SK-N-SH (cell line): ENCODE measurements around the gene JAG1. TPM values are rescaled to one million over a fixed set of nuclear protein-coding genes. Genes with fewer than 3 reads are reported as not detected.

Experiments
- CTCF ChIA-PET: fragments of 300-600, 350-600 bp; formaldehyde crosslinking; extraction: SDS; loops from one replicate; lab custom pipeline; 2021; lab: Yijun Ruan, JAX
- POLR2A ChIA-PET: fragments of 350-600 bp; sonication (Branson Sonifier 250); formaldehyde crosslinking; extraction: SDS; loops from one replicate; lab custom pipeline; 2020; ENCODE audit warnings: antibody characterized with exemption, inconsistent platforms; lab: Yijun Ruan, JAX
- DNase-seq: peaks from one replicate; pipeline ENCODE4 v3.0.0; 2012
- H2AFZ ChIP-seq: fragments of 200-600 bp; sonication (generic); 2 replicates; pipeline ENCODE4 v1.8.1; 2016; ENCODE audit warnings: antibody characterized with exemption, mild to moderate bottlenecking, low read depth
- H3F3A ChIP-seq: fragments of 200-600 bp; sonication (generic); replicated peaks from 2 replicates; pipeline ENCODE3; 2016; ENCODE audit warnings: antibody characterized with exemption, mild to moderate bottlenecking; ENCODE audit not compliant: insufficient read depth
- H3K27ac ChIP-seq, 2 experiments: fragments of 200-500 bp in 1 of 2; fragments of 200-600 bp in 1 of 2; sonication (Bioruptor generic) in 1 of 2; sonication (generic), shearing (Covaris generic) in 1 of 2; 2 replicates each; pipeline versions ENCODE4 v1.5.1 to v1.6.1; 2014 to 2016; ENCODE audit warnings: low read depth in 2 of 2, inconsistent platforms in 1 of 2, low read length in 1 of 2, mild to moderate bottlenecking in 1 of 2, mixed read lengths in 1 of 2
- H3K27me3 ChIP-seq: fragments of 200-600 bp; sonication (generic), shearing (Covaris generic); 2 replicates; pipeline ENCODE4 v1.6.1; 2016; ENCODE audit warnings: mixed run types; ENCODE audit not compliant: insufficient read depth
- H3K36me3 ChIP-seq, 2 experiments: fragments of 200-500 bp in 1 of 2; fragments of 200-600 bp in 1 of 2; sonication (Bioruptor generic) in 1 of 2; sonication (generic) in 1 of 2; replicated peaks in 1 of 2; 2 replicates each; pipeline versions ENCODE3 to v1.5.1; 2014 to 2016; ENCODE audit warnings: low read length in 1 of 2, mild to moderate bottlenecking in 1 of 2; ENCODE audit not compliant: insufficient read depth in 2 of 2, control insufficient read depth in 1 of 2
- H3K4me1 ChIP-seq, 2 experiments: fragments of 200-500 bp in 1 of 2; fragments of 200-600 bp in 1 of 2; sonication (Bioruptor generic) in 1 of 2; sonication (generic), shearing (Covaris generic) in 1 of 2; 2 replicates each; pipeline versions ENCODE4 v1.5.1 to v1.6.1; 2014 to 2016; ENCODE audit warnings: low read depth in 1 of 2, low read length in 1 of 2, mixed run types in 1 of 2; ENCODE audit not compliant: insufficient read depth in 2 of 2, control insufficient read depth in 1 of 2
- H3K4me2 ChIP-seq: fragments of 200-600 bp; sonication (generic), shearing (Covaris generic); 2 replicates; pipeline ENCODE4 v1.6.1; 2017; ENCODE audit warnings: mixed run types
- H3K4me3 ChIP-seq, 2 experiments: fragments of 200-500 bp in 1 of 2; fragments of 200-600 bp in 1 of 2; sonication (Bioruptor generic) in 1 of 2; sonication (generic), shearing (Covaris generic) in 1 of 2; 2 replicates each; pipeline versions ENCODE4 v1.5.1 to v1.8.1; 2014 to 2016; ENCODE audit warnings: low read depth in 2 of 2, inconsistent platforms in 1 of 2, low read length in 1 of 2, mild to moderate bottlenecking in 1 of 2, mixed read lengths in 1 of 2, moderate library complexity in 1 of 2
- H3K79me2 ChIP-seq: fragments of 200-600 bp; sonication (generic); 2 replicates; pipeline ENCODE4 v1.8.1; 2017; ENCODE audit warnings: mild to moderate bottlenecking; ENCODE audit not compliant: insufficient read depth
- H3K9ac ChIP-seq: fragments of 200-600 bp; sonication (generic); 2 replicates; pipeline ENCODE4 v1.6.1; 2017; ENCODE audit warnings: mixed run types
- H3K9me2 ChIP-seq: fragments of 200-600 bp; sonication (generic); 2 replicates; pipeline ENCODE4 v1.6.1; 2017; ENCODE audit warnings: mixed run types
- H3K9me3 ChIP-seq: fragments of 200-600 bp; sonication (generic); 2 replicates; pipeline ENCODE4 v1.6.1; 2017; ENCODE audit warnings: mixed run types, mild to moderate bottlenecking, moderate library complexity
- H4K20me1 ChIP-seq: fragments of 200-600 bp; sonication (generic); 2 replicates; pipeline ENCODE4 v1.6.1; 2017; ENCODE audit warnings: mild to moderate bottlenecking, mixed run types; ENCODE audit not compliant: insufficient read depth
- CHD2 ChIP-seq: fragments of 150-350 bp; IDR thresholded peaks from 2 replicates; pipeline ENCODE4 v1.6.1; 2018; ENCODE audit warnings: low read length; ENCODE audit not compliant: partially characterized antibody
- ELF1 ChIP-seq: IDR thresholded peaks from 2 replicates; pipeline ENCODE4 v1.4.0; 2012
- EP300 ChIP-seq, 2 experiments: IDR thresholded peaks; 2 replicates each; pipeline versions ENCODE4 v1.4.0 to v1.6.1; 2012; ENCODE audit warnings: borderline replicate concordance in 1 of 2, low read depth in 1 of 2, low read length in 1 of 2
- FOXJ3 ChIP-seq: sonication (generic); formaldehyde crosslinking; IDR thresholded peaks from 2 replicates; pipeline ENCODE4 v1.5.1; 2020; ENCODE audit warnings: mild to moderate bottlenecking, missing genetic modification reagents
- MEF2A ChIP-seq: IDR thresholded peaks from 2 replicates; pipeline ENCODE4 v1.4.0; 2012; ENCODE audit warnings: low read depth, borderline replicate concordance
- MXI1 ChIP-seq: IDR thresholded peaks from 2 replicates; pipeline ENCODE4 v1.6.1; 2012; ENCODE audit warnings: mild to moderate bottlenecking, low read depth, low read length, improper control_type of control experiment
- NRF1 ChIP-seq: IDR thresholded peaks from 2 replicates; pipeline ENCODE4 v1.6.1; 2012; ENCODE audit warnings: low read depth, mild to moderate bottlenecking, low read length
- RCOR1 ChIP-seq: fragments of 150-350 bp; IDR thresholded peaks from 2 replicates; pipeline ENCODE4 v1.6.1; 2017; ENCODE audit warnings: antibody characterized with exemption, low read length
- RFX5 ChIP-seq: IDR thresholded peaks from 2 replicates; pipeline ENCODE4 v1.6.1; 2012; ENCODE audit warnings: mild to moderate bottlenecking, improper control_type of control experiment, low read length
- RXRA ChIP-seq: IDR thresholded peaks from 2 replicates; pipeline ENCODE4 v1.4.0; 2012; ENCODE audit warnings: low read depth, mild to moderate bottlenecking, borderline replicate concordance
- SIN3A ChIP-seq: IDR thresholded peaks from 2 replicates; pipeline ENCODE4 v1.6.1; 2012; ENCODE audit warnings: low read depth, mild to moderate bottlenecking, low read length, moderate library complexity, borderline replicate concordance
- SMC3 ChIP-seq: IDR thresholded peaks from 2 replicates; pipeline ENCODE4 v1.6.1; 2012; ENCODE audit warnings: low read depth, low read length, improper control_type of control experiment
- TAF1 ChIP-seq: IDR thresholded peaks from 2 replicates; pipeline ENCODE4 v1.6.1; 2012; ENCODE audit warnings: low read depth, mild to moderate bottlenecking, low read length, moderate library complexity, borderline replicate concordance
- TCF12 ChIP-seq: IDR thresholded peaks from 2 replicates; pipeline ENCODE4 v1.4.0; 2012
- TEAD4 ChIP-seq: IDR thresholded peaks from 2 replicates; pipeline ENCODE4 v1.4.0; 2012; ENCODE audit warnings: mild to moderate bottlenecking, borderline replicate concordance; ENCODE audit not compliant: insufficient read depth
- YY1 ChIP-seq: IDR thresholded peaks from 2 replicates; pipeline ENCODE4 v1.4.0; 2012; ENCODE audit warnings: low read depth, mild to moderate bottlenecking
- WGBS: methylation state at CpG from one replicate; pipeline ENCODE4 v1.1.6; 2017; ENCODE audit warnings: low lambda C conversion rate; 5-methylcytosine and 5-hydroxymethylcytosine counted together
- polyA plus RNA-seq, 3 experiments: library from polyadenylated mRNA; depleted of rRNA; stranded (reverse); fragments of >200 nt; gene quantifications; 2 replicates each; pipeline ENCODE4 v1.2.3, GENCODE V29; 2012
- TF ChIP-seq, protein P1 (sequence below): fragments of 200-600 bp; sonication (generic); IDR thresholded peaks from 2 replicates; pipeline ENCODE4 v1.6.1; 2017; ENCODE audit warnings: antibody characterized with exemption, mild to moderate bottlenecking, moderate library complexity
- TF ChIP-seq, protein P2 (sequence below): IDR thresholded peaks from 2 replicates; pipeline ENCODE4 v1.4.0; 2012; ENCODE audit warnings: low read depth, borderline replicate concordance
- TF ChIP-seq, protein P3 (sequence below): IDR thresholded peaks from 2 replicates; pipeline ENCODE4 v1.4.0; 2012; ENCODE audit warnings: low read depth
- TF ChIP-seq, protein P4 (sequence below): IDR thresholded peaks from 2 replicates; pipeline ENCODE4 v1.6.1; 2012; ENCODE audit warnings: mild to moderate bottlenecking, low read depth, low read length, moderate library complexity
- TF ChIP-seq, protein P5 (sequence below): fragments of 150-350 bp; IDR thresholded peaks from 2 replicates; pipeline ENCODE4 v1.6.1; 2017; ENCODE audit warnings: antibody characterized with exemption, low read length, low read depth, borderline replicate concordance

Gene JAG1
- polyA plus RNA-seq, 1 of the 3 experiments (the other 2 are of a cell fraction) = 6.0 TPM

DNA sequence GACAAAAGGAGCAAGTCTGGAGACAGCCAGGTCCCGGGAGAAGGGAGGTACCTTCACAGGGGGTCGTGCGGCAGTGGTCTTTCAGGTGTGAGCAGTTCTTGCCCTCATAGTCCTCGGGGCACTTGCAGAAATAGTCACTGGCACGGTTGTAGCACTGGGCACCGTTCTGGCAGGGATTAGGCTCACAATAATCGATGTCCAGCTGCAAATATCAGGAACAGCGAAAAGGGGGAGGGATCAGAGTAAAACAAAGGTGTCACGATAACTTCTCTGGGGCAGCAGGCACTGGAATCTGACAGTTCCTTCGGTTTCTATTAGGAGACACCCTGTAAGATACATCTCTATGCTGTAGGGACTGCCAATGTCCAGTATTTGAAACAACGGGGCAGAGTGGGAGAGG is 25.9 kb downstream of the JAG1 start:
- H3F3A ChIP-seq = peaks cover 12% of the 10 kb centered on the region
- H3K27ac ChIP-seq = no peak overlapping the region
- no peak overlapping the region for H3K9ac ChIP-seq
- H3K4me3 ChIP-seq = no peak overlapping the region
- H3K4me1 ChIP-seq = peaks cover 26 to 60% of the 10 kb centered on the region in 2 experiments
- DNase-seq = no peak
- ChIA-PET POLR2A (no interaction called here), CTCF (interaction anchor here (0.6 kb wide), 1 partner anchor 440 kb away, joined by 3 read pairs; no protein-coding TSS in a partner anchor)
- no peak overlapping the region for H2AFZ ChIP-seq
- H3K36me3 ChIP-seq = peaks cover 34 to 88% of the 10 kb centered on the region in 2 experiments
- H3K9me2 ChIP-seq = no peaks in the 10 kb centered on the region
- H3K9me3 ChIP-seq = no peaks in the 10 kb centered on the region
- H3K79me2 ChIP-seq = peaks cover 24% of the 10 kb centered on the region
- H3K27me3 ChIP-seq = no peaks in the 10 kb centered on the region
- no peak for TF ChIP-seq TCF12
- no peak for TF ChIP-seq NRF1
- TF ChIP-seq, protein P1, sequence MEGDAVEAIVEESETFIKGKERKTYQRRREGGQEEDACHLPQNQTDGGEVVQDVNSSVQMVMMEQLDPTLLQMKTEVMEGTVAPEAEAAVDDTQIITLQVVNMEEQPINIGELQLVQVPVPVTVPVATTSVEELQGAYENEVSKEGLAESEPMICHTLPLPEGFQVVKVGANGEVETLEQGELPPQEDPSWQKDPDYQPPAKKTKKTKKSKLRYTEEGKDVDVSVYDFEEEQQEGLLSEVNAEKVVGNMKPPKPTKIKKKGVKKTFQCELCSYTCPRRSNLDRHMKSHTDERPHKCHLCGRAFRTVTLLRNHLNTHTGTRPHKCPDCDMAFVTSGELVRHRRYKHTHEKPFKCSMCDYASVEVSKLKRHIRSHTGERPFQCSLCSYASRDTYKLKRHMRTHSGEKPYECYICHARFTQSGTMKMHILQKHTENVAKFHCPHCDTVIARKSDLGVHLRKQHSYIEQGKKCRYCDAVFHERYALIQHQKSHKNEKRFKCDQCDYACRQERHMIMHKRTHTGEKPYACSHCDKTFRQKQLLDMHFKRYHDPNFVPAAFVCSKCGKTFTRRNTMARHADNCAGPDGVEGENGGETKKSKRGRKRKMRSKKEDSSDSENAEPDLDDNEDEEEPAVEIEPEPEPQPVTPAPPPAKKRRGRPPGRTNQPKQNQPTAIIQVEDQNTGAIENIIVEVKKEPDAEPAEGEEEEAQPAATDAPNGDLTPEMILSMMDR = no peak
- TF ChIP-seq, protein P2, sequence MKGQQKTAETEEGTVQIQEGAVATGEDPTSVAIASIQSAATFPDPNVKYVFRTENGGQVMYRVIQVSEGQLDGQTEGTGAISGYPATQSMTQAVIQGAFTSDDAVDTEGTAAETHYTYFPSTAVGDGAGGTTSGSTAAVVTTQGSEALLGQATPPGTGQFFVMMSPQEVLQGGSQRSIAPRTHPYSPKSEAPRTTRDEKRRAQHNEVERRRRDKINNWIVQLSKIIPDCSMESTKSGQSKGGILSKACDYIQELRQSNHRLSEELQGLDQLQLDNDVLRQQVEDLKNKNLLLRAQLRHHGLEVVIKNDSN = no peak
- TF ChIP-seq, protein P3, sequence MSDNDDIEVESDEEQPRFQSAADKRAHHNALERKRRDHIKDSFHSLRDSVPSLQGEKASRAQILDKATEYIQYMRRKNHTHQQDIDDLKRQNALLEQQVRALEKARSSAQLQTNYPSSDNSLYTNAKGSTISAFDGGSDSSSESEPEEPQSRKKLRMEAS = no peak
- TF ChIP-seq TEAD4 = no peak
- TF ChIP-seq RCOR1 = no peak
- no peak for TF ChIP-seq MEF2A
- TF ChIP-seq SIN3A = no peak
- TF ChIP-seq, all 33 proteins: peak for 0
- Histone ChIP-seq H4K20me1 (peaks cover 7% of the 10 kb centered on the region; the same call in 1 of the 2 replicates), H3K4me2 (no peak overlapping the region)
- 93% methylated on average over 11 of the region's 11 CpGs for WGBS

DNA sequence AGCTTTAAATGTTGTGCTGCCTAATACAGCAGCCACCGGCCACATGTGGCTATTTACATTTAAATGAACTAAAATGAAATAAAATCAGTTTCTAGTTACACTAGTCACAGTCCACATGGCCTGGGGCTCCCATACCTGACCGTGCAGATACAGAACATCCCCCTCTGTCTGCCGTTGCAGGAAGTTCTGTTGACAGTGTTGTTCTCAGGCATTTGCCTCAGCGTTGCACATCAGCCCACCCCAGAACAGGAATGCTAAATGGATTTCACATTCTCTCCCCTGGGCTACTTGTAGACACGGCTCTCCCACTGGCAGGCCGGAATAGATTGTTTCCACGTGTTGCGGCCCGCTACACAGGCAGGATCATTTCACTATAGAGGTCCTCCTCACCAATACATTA is 26.3 kb downstream of the JAG1 start:
- Histone ChIP-seq H2AFZ (no peak overlapping the region), H3K27ac (no peak overlapping the region), H3K9me2 (no peaks in the 10 kb centered on the region), H3K9me3 (no peaks in the 10 kb centered on the region), H3K4me2 (no peak overlapping the region), H3K27me3 (no peaks in the 10 kb centered on the region), H3K9ac (no peak overlapping the region), H3K36me3 (peaks cover 34 to 89% of the 10 kb centered on the region in 2 experiments), H3K4me1 (peaks cover 22 to 60% of the 10 kb centered on the region in 2 experiments), H3F3A (peaks cover 14% of the 10 kb centered on the region), H3K4me3 (no peak overlapping the region; a peak in 1 of 4 replicates), H4K20me1 (peaks cover 4% of the 10 kb centered on the region; the same call in 1 of the 2 replicates), H3K79me2 (peaks cover 20% of the 10 kb centered on the region)
- WGBS = 66% methylated on average over 9 of the region's 9 CpGs
- CTCF ChIA-PET = no interaction called here
- DNase-seq = peak; percentile 61
- POLR2A ChIA-PET = no interaction called here
- TF ChIP-seq CHD2 = no peak
- TF ChIP-seq RFX5 = no peak
- peak; percentile 74; the same call in 1 of the 2 replicates for TF ChIP-seq MXI1
- TF ChIP-seq FOXJ3 = 0 out of 2 replicates have a peak, but pooled peaks have one; percentile 22
- peak; percentile 72; the same call in 1 of the 2 replicates for TF ChIP-seq RCOR1
- TF ChIP-seq ELF1 = no peak
- no peak for TF ChIP-seq TAF1
- no peak for TF ChIP-seq SIN3A
- no peak for TF ChIP-seq NRF1
- no peak for TF ChIP-seq RXRA
- TF ChIP-seq, protein P4, sequence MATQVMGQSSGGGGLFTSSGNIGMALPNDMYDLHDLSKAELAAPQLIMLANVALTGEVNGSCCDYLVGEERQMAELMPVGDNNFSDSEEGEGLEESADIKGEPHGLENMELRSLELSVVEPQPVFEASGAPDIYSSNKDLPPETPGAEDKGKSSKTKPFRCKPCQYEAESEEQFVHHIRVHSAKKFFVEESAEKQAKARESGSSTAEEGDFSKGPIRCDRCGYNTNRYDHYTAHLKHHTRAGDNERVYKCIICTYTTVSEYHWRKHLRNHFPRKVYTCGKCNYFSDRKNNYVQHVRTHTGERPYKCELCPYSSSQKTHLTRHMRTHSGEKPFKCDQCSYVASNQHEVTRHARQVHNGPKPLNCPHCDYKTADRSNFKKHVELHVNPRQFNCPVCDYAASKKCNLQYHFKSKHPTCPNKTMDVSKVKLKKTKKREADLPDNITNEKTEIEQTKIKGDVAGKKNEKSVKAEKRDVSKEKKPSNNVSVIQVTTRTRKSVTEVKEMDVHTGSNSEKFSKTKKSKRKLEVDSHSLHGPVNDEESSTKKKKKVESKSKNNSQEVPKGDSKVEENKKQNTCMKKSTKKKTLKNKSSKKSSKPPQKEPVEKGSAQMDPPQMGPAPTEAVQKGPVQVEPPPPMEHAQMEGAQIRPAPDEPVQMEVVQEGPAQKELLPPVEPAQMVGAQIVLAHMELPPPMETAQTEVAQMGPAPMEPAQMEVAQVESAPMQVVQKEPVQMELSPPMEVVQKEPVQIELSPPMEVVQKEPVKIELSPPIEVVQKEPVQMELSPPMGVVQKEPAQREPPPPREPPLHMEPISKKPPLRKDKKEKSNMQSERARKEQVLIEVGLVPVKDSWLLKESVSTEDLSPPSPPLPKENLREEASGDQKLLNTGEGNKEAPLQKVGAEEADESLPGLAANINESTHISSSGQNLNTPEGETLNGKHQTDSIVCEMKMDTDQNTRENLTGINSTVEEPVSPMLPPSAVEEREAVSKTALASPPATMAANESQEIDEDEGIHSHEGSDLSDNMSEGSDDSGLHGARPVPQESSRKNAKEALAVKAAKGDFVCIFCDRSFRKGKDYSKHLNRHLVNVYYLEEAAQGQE = no peak
- TF ChIP-seq SMC3 = peak; percentile 32; the same call in 1 of the 2 replicates
- TF ChIP-seq EP300 (IDR thresholded peaks at IDR 0.05; ENCODE audit: borderline replicate concordance in 1 of 2, low read depth in 1 of 2, low read length in 1 of 2) = no peak
- no peak for TF ChIP-seq YY1
- TF ChIP-seq, protein P5, sequence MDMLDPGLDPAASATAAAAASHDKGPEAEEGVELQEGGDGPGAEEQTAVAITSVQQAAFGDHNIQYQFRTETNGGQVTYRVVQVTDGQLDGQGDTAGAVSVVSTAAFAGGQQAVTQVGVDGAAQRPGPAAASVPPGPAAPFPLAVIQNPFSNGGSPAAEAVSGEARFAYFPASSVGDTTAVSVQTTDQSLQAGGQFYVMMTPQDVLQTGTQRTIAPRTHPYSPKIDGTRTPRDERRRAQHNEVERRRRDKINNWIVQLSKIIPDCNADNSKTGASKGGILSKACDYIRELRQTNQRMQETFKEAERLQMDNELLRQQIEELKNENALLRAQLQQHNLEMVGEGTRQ = no peak
